Parathyroid adenoma (tissue), 2 donors: ENCODE results near the gene CCDC195.

ENCODE experiments used
- H2AFZ ChIP-seq: fragments of 300-600 bp; sonication (generic); one replicate; pipeline ENCODE4 v1.7.0; 2017; ENCODE audit warnings: antibody characterized with exemption, mild to moderate bottlenecking
- H3K27ac ChIP-seq: fragments of 300-600 bp; sonication (generic); one replicate; pipeline ENCODE4 v1.7.0; 2017
- H3K27me3 ChIP-seq: fragments of 300-600 bp; sonication (generic); one replicate; pipeline ENCODE4 v1.7.0; 2017; ENCODE audit warnings: low read length; ENCODE audit not compliant: control insufficient read depth, insufficient read depth
- H3K36me3 ChIP-seq: fragments of 300-600 bp; sonication (generic); one replicate; pipeline ENCODE4 v1.7.0; 2017; ENCODE audit warnings: low read length; ENCODE audit not compliant: control insufficient read depth, insufficient read depth
- H3K4me1 ChIP-seq: fragments of 300-600 bp; sonication (generic); one replicate; pipeline ENCODE4 v1.7.0; 2017; ENCODE audit warnings: control low read depth
- H3K4me2 ChIP-seq: fragments of 300-600 bp; sonication (generic); one replicate; pipeline ENCODE4 v1.7.0; 2017; ENCODE audit warnings: low read length
- H3K4me3 ChIP-seq: fragments of 300-600 bp; sonication (generic); one replicate; pipeline ENCODE4 v1.7.0; 2017; ENCODE audit warnings: low read depth, low read length
- H3K79me2 ChIP-seq: fragments of 300-600 bp; sonication (generic); one replicate; pipeline ENCODE4 v1.7.0; 2017; ENCODE audit warnings: control low read depth
- H3K9ac ChIP-seq: fragments of 300-600 bp; sonication (generic); one replicate; pipeline ENCODE4 v1.7.0; 2017; ENCODE audit warnings: mild to moderate bottlenecking
- H3K9me3 ChIP-seq: fragments of 300-600 bp; sonication (generic); one replicate; pipeline ENCODE4 v1.7.0; 2017; ENCODE audit warnings: low read length; ENCODE audit not compliant: control insufficient read depth
- TF ChIP-seq, protein P1 (sequence below): fragments of 300-600 bp; sonication (generic); IDR thresholded peaks from one replicate; pipeline ENCODE4 v1.7.0; 2017; ENCODE audit warnings: antibody characterized with exemption, mild to moderate bottlenecking
- donor health status: primary hyperparathyroidism.

Gene CCDC195

DNA sequence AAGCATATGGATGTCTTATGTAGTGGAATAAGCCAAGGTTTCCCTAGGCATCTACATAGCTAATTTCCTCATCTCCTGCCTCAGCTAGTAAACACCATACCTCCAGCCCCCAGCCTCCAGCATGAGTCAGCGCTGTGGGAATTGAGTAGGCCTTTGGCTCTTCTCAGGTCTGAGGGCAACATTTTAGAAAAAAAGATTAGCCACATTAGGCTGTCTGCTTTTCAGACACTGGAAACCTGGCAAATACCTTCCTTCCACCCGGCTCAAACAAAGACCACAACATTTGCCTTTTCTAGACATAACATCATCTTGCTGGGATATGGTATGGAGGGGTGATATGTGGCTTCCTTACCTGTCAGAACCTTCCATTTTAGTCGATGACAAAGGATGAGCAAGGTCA, 6.1 kb upstream of the CCDC195 start:
- Histone ChIP-seq H3K4me3 (no peak overlapping the region), H3K27ac (no peak overlapping the region), H2AFZ (no peak overlapping the region), H3K9ac (no peak overlapping the region), H3K27me3 (no peaks in the 10 kb centered on the region), H3K9me3 (no peaks in the 10 kb centered on the region), H3K4me1 (peaks cover 7% of the 10 kb centered on the region), H3K4me2 (no peak overlapping the region), H3K36me3 (no peaks in the 10 kb centered on the region), H3K79me2 (no peaks in the 10 kb centered on the region)
- TF ChIP-seq, protein P1, sequence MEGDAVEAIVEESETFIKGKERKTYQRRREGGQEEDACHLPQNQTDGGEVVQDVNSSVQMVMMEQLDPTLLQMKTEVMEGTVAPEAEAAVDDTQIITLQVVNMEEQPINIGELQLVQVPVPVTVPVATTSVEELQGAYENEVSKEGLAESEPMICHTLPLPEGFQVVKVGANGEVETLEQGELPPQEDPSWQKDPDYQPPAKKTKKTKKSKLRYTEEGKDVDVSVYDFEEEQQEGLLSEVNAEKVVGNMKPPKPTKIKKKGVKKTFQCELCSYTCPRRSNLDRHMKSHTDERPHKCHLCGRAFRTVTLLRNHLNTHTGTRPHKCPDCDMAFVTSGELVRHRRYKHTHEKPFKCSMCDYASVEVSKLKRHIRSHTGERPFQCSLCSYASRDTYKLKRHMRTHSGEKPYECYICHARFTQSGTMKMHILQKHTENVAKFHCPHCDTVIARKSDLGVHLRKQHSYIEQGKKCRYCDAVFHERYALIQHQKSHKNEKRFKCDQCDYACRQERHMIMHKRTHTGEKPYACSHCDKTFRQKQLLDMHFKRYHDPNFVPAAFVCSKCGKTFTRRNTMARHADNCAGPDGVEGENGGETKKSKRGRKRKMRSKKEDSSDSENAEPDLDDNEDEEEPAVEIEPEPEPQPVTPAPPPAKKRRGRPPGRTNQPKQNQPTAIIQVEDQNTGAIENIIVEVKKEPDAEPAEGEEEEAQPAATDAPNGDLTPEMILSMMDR = no peak

DNA sequence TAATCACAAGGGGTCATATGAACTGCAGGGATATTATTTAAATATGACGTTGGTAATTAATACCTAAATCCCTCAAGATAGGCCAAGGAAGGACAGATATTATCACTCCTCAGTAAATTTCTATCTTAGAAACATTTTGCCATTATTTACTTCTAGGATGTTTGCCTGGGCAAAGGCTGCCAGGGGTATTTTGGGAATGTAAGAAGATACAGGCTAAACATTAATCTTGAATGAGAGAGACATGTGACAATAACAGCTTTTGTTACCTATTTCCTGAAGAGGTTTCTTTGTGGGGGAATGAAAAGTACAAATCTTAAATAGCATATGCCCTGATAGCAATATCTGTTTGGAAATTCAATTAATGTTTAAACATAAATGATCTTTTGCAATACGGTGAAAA, 756 bp upstream of the CCDC195 start:
- H3K79me2 ChIP-seq = no peaks in the 10 kb centered on the region
- TF ChIP-seq, protein P1 = no peak
- H2AFZ ChIP-seq = no peak overlapping the region
- no peak overlapping the region for H3K9ac ChIP-seq
- no peaks in the 10 kb centered on the region for H3K36me3 ChIP-seq
- no peak overlapping the region for H3K27ac ChIP-seq
- no peaks in the 10 kb centered on the region for H3K9me3 ChIP-seq
- H3K27me3 ChIP-seq = no peaks in the 10 kb centered on the region
- no peak overlapping the region for H3K4me2 ChIP-seq
- no peaks in the 10 kb centered on the region for H3K4me1 ChIP-seq
- H3K4me3 ChIP-seq = no peak overlapping the region

DNA sequence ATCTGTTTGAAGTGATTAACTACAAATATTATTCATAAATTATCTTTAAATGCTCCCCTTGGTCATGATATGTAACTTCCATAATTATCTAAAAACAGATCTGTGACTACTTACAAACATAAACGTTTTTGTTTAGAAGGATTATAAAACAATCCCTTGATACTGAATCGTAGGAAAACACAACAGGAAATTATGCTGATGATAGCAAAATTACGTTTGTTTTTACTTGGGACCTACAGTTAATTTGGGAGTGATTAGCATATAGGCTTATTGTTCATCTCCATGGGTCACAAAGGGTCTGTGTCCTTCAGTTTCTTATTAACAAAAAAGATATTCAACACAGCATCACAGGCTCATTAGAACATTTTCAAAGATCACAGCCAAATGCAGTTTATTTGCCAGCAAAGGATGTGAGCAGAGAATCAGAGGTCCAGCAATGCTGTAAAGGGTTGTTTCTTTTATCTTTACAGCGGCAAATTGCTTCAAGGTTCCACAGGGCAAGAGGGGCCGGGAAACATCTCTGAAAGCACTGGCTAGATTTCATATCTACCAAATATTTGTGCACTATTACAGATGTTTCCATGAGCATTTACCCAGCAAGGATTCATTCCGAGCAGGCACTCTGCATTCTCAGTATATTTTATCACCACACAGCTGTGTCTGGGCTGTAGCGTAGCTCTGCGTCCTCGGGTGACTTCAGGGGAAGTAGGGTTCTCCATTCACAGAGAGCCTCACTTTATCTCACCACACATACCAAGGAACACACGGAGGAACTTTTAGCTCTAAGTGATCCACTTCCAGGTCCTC, 4.1 kb downstream of the CCDC195 start:
- H3K4me3 ChIP-seq = no peak overlapping the region
- TF ChIP-seq, protein P1 = no peak
- H3K79me2 ChIP-seq = no peaks in the 10 kb centered on the region
- H3K36me3 ChIP-seq = no peaks in the 10 kb centered on the region
- H3K4me1 ChIP-seq = no peaks in the 10 kb centered on the region
- H3K27ac ChIP-seq = no peak overlapping the region
- no peak overlapping the region for H3K9ac ChIP-seq
- H3K4me2 ChIP-seq = no peak overlapping the region
- H3K27me3 ChIP-seq = no peaks in the 10 kb centered on the region
- no peak overlapping the region for H2AFZ ChIP-seq
- H3K9me3 ChIP-seq = no peaks in the 10 kb centered on the region

DNA sequence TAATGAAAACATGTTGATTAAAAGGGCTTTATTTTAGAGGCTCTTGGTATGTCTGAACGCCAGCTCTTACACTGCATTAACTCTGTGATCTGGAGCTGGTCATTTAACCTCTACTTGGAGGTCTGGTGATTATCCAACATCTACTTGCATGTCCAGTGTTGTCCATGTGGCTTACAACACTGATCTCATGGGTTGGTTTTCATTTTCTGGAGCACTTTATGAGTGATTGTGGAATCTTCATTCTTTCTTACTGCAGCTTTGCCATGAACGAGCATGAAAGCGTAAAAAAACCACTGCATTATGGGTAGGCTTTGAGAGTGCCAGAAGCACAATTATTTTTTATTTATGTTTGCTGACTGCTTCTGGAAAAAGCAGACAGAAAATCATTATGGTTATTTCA, 4.8 kb downstream of the CCDC195 start:
- Histone ChIP-seq H3K4me3 (no peak overlapping the region), H3K9me3 (no peaks in the 10 kb centered on the region), H2AFZ (no peak overlapping the region), H3K4me2 (no peak overlapping the region), H3K27me3 (no peaks in the 10 kb centered on the region), H3K9ac (no peak overlapping the region), H3K79me2 (no peaks in the 10 kb centered on the region), H3K4me1 (no peaks in the 10 kb centered on the region), H3K36me3 (no peaks in the 10 kb centered on the region), H3K27ac (no peak overlapping the region)
- TF ChIP-seq, protein P1 = no peak

DNA sequence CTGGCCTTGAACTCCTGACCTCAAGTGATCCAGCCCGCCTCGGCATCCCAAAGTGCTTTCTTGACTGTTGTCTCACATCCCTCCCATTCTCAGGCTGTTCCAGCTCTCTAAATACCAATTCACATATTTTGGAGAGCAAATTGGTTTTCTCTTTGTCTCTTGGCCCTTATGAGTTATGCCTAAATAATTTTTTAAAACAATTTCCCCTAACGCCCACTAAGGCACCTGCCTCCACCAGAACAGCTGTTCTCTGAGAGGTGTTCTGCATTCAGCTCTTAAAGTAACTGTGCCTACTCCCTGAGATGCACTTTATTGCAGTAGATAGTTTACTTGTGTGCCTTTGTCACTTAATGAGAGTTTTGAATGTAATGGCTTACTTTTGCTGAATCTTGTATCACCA, 6.9 kb downstream of the CCDC195 start:
- Histone ChIP-seq H3K9me3 (no peaks in the 10 kb centered on the region), H3K4me2 (no peak overlapping the region), H3K79me2 (no peaks in the 10 kb centered on the region), H3K27ac (no peak overlapping the region), H3K9ac (no peak overlapping the region), H2AFZ (no peak overlapping the region), H3K4me1 (no peaks in the 10 kb centered on the region), H3K4me3 (no peak overlapping the region), H3K27me3 (no peaks in the 10 kb centered on the region), H3K36me3 (no peaks in the 10 kb centered on the region)
- TF ChIP-seq, protein P1 = no peak
